GM11168 (cell line): Measurements from ENCODE around the gene DCAKD.

ENCODE experiments used
- in situ Hi-C: fragments of 300-500 bp; cut with MboI; formaldehyde crosslinking; loops from one replicate; pipeline ENCODE4 v1.12.0; 2022; ENCODE audit warnings: low sequenced_read_pairs; ENCODE audit not compliant: unreplicated experiment

Gene DCAKD

GRCh38 chr17:45034599-45034998 lies 16.8 kb downstream of the DCAKD start:
- in situ Hi-C loops = no loop called here

GRCh38 chr17:45032174-45032541 lies 19.3 kb downstream of the DCAKD start:
- in situ Hi-C loops = no loop called here

GRCh38 chr17:45031231-45032173 lies 19.9 kb downstream of the DCAKD start:
- in situ Hi-C loops = no loop called here

GRCh38 chr17:45030733-45031132 lies 20.7 kb downstream of the DCAKD start:
- in situ Hi-C loops = no loop called here

- in situ Hi-C loops = no loop called here
These were observed 21.5 kb downstream of the DCAKD start for GRCh38 chr17:45029758-45030423.

GRCh38 chr17:45029096-45029495 lies 22.3 kb downstream of the DCAKD start:
- in situ Hi-C loops = no loop called here

- in situ Hi-C loops = no loop called here
These were observed 28.6 kb downstream of the DCAKD start for GRCh38 chr17:45022655-45023339.

GRCh38 chr17:45022288-45022648 lies 29.2 kb downstream of the DCAKD start:
- in situ Hi-C loops = no loop called here

- in situ Hi-C loops = no loop called here
These were observed 29.7 kb downstream of the DCAKD start for GRCh38 chr17:45021607-45022287.

- in situ Hi-C loops = no loop called here
These were observed 30.9 kb downstream of the DCAKD start for GRCh38 chr17:45020354-45021138.

GRCh38 chr17:45018848-45019711 lies 32.4 kb downstream of the DCAKD start:
- in situ Hi-C loops = no loop called here

GRCh38 chr17:45018514-45018847 lies 33.0 kb downstream of the DCAKD start:
- in situ Hi-C loops = no loop called here

- in situ Hi-C loops = no loop called here
These were observed 34.6 kb downstream of the DCAKD start for GRCh38 chr17:45016823-45017222.

- in situ Hi-C loops = no loop called here
These were observed 35.2 kb downstream of the DCAKD start for GRCh38 chr17:45016237-45016636.

- in situ Hi-C loops = loop anchor here (5.0 kb wide), 1 partner anchor 86 kb away; no protein-coding TSS in a partner anchor
These were observed 38.1 kb downstream of the DCAKD start for GRCh38 chr17:45013021-45013997.

GRCh38 chr17:45011767-45012166 lies 39.7 kb downstream of the DCAKD start:
- in situ Hi-C loops = loop anchor here (5.0 kb wide), 1 partner anchor 84 kb away; no protein-coding TSS in a partner anchor

- in situ Hi-C loops = loop anchor here (5.0 kb wide), 1 partner anchor 83 kb away; no protein-coding TSS in a partner anchor
These were observed 41.6 kb downstream of the DCAKD start for GRCh38 chr17:45009676-45010467.
